GM21717 (cell line): ENCODE data around the gene CRYZ.
"Not testable (repeated sequence)": the region's sequence is repeated elsewhere in the genome, so short reads cannot be mapped to it uniquely, and the experiment has no call there.

Source experiments
- ATAC-seq: cut with Tn5 transposase; IDR thresholded peaks from one replicate; pipeline ENCODE4 v1.9.1; 2021; ENCODE audit warnings: mild to moderate bottlenecking, moderate library complexity; ENCODE audit not compliant: unreplicated experiment

CRYZ gene, protein sequence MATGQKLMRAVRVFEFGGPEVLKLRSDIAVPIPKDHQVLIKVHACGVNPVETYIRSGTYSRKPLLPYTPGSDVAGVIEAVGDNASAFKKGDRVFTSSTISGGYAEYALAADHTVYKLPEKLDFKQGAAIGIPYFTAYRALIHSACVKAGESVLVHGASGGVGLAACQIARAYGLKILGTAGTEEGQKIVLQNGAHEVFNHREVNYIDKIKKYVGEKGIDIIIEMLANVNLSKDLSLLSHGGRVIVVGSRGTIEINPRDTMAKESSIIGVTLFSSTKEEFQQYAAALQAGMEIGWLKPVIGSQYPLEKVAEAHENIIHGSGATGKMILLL

DNA sequence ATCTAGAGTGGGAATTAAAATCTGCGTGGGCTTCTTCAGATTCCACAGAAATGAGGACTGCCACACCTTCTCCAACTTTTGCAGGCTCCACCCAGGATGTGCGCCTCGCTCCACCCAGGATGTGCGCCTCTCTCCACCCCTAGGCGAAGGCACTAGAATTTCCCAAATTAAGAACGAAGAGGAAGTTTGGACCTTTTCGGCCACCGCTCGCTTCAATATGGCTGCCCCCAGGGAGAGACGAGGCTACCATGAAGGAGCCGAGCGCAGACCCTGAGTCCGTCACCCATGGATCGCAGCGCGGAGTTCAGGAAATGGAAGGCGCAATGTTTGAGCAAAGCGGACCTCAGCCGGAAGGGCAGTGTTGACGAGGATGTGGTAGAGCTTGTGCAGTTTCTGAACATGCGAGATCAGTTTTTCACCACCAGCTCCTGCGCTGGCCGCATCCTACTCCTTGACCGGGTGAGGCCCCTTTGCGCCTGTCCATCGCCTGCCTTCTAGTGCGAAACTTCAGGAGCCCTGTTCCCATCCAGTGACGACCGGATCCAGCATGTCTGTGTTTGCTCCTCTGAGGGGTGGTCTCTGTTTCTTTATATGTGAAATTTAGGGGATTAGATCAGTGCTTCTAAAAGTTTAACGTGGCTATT, at the start of gene CRYZ, which contains the start of gene TYW3:
Gene CRYZ, minus strand, starts transcription at position 91 of the 644 bp plus-strand sequence. CDS start 8,229 bp downstream, outside the sequence.
Gene TYW3, plus strand, starts transcription at position 193 of the 644 bp plus-strand sequence. Its CDS starts 93 bp downstream, at position 286.
- ATAC-seq = peak; percentile 71

GRCh38 chr1:74780594-74780993, 47.7 kb upstream of the CRYZ start:
- no peak for ATAC-seq

DNA sequence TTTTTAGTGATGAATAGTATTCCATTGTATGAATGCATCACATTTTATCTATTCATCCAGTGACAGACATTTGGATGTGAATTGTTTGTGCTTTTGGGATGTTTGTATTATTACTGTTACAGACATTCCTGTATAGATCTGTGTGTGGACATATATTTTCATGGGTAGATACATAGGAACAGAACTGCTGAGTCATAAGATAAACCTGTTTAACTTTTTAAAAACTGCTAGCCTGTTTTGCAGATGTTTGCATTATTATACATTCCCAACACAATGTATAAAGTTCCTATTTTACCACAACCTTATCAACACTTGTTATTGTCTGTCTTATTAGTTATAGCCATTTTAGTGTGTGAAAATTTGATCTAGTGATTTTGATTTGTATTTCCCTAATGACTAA, 46.9 kb upstream of the CRYZ start:
- no peak for ATAC-seq

GRCh38 chr1:74777525-74777924, 44.7 kb upstream of the CRYZ start:
- ATAC-seq = no peak

- ATAC-seq = no peak
These were observed 42.9 kb upstream of the CRYZ start for GRCh38 chr1:74775735-74776134.

GRCh38 chr1:74773582-74773981, 40.7 kb upstream of the CRYZ start:
- ATAC-seq = no peak

GRCh38 chr1:74772945-74773344, 40.1 kb upstream of the CRYZ start:
- ATAC-seq = no peak

DNA sequence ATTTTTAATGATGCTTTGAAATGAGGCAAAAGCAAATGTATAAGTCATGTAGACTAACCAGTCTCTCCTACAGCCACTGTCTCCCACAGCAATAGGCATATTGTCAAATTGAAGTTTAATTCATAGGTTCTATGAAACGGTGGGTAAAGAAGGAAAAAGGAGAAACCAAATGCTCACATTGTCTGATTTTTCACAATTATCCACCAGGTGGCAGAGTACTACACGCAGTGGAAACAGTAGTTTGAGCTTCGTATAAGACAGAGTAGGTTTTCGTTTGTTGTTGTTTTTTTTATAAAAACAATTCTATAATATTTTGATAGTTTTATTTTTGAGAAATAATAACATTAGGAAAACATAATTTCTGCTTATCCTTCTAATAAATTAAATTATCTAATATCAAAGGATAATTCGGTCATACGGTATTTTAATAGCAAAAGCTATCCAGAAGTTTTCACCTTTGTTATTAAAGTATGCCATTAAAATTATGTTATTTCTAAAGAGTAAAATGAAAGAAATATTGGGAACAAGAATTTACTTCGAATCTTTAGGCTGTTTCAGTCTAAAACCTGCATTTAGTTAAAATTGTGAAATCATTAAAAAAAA, 39.2 kb upstream of the CRYZ start:
- ATAC-seq = peak; percentile 58

- ATAC-seq = peak; percentile 44
These were observed 34.6 kb upstream of the CRYZ start for GRCh38 chr1:74767490-74767889.

GRCh38 chr1:74766579-74766978, 33.7 kb upstream of the CRYZ start:
- ATAC-seq = no peak

DNA sequence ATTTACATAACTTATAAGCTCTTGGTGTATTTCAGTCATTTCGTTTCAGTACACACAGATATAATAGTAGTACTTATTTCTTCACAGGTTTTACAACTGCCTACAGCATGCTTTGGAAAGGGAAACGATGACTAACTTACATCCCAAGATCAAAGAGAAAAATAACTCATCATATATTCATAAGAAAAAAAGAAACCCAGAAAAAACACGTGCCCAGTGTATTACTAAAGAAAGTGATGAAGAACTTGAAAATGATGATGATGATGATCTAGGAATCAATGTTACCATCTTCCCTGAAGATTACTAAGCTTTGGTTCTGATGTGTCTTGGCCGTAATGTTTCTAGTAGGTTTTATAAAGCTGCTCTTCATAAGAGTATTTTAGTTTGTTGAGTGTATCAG, 31.0 kb upstream of the CRYZ start:
- ATAC-seq = no peak

DNA sequence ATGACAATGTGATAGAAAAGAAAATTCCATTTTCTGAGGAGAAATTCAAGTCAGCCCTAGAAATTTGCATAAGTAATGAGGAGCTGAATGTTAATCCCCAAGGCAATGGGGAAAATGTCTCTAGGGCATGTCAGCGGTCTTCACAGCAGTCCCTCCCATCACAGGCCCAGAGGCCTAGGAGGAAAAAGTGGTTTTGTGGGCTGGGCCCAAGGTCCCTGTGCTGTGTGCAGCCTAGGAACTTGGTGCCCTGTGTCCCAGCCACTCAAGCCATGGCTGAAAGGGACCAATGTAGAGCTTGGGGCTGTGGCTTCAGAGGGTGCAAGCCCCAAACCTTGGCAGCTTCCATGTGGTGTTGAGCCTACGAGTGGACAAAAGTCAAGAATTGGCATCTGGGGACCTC, 23.8 kb upstream of the CRYZ start:
- ATAC-seq = not testable (repeated sequence)

DNA sequence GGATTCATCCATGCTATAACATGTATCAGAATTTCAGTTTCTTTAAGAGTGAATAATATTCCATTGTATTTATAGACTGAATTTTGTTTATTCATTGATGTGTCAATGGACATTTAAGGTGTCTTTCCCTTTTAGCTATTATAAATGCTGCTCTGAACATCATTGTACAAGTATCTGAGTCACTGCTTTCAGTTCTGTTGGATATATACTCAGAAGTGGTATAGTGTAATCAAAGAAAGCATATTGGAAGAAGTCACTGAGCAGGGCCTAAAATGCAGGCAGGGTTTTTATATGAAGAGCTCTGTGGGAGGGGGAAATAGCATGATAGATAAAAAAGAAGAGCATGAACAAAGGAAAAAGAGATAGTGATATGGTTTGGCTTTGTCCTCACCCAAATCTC, 22.6 kb upstream of the CRYZ start:
- ATAC-seq = no peak

DNA sequence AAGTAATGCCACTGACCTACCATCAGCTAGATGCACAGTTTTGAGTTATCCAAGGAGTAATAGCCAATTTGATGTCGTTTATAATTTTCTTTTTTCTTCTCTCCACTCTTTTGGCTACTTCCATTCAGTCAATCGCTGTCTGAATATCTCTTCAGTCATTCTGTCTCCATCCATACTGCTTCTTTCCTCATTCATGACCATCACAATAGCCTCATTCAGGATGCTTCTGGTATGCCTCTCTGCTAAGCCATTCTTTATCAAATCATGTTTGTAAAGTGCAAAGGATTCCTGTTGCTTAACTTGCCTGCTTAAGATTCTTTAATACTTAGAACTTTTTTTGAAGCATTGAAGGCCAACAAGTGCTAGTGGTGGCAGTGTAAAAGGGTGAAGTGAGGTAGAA, 20.3 kb upstream of the CRYZ start:
- ATAC-seq = no peak

- ATAC-seq = no peak
These were observed 16.1 kb upstream of the CRYZ start for GRCh38 chr1:74748960-74749359.

GRCh38 chr1:74745247-74745646, 12.4 kb upstream of the CRYZ start:
- not testable (repeated sequence) for ATAC-seq

- ATAC-seq = not testable (repeated sequence)
These were observed 7.6 kb upstream of the CRYZ start for GRCh38 chr1:74740307-74740980.

GRCh38 chr1:74737333-74737732, 4.5 kb upstream of the CRYZ start:
- no peak for ATAC-seq

DNA sequence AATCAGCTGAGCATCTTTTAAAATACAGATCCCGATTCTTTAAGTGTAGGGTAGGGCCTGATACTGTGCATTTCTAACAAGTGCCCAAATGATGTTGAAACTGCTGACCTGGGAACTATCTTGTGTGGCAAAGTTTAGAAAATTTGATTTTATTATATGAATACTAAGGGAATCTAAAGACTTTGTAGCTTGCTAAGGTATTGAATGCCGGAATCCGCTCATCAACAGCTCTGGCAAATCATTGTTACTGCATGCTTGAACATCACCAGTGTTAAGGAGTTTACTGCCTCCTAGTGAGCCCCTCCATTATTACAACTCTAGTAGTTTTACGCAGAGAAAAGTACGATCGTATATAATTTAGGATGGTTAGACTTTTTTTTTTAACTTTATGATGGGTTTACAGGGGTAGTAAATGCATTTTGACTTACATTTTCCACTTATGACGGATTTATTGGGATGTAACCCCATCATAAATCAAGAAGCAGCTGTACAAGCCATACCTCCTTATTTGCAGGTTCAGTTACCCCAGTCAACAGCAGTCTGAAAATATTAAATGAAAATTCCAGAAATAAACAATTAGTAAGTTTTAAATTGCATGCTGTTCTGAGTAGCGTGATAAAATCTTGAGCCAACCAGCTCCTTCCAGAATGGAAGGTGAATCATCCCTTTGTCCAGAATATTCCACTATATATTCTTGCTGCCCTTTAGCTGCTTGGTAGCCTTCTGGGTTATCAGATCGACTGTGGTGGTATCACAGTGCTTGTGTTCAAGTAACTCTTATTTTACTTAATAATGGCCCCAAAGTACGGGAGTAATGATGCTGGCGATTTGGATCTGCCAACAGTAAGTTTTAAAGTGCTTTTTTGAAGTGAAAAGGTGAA, 994 bp upstream of the CRYZ start:
- peak; percentile 57 for ATAC-seq
